Breast epithelium (tissue), 4 donors: Measurements from ENCODE around the gene SCAP. TPM values are rescaled to one million over a fixed set of nuclear protein-coding genes. Genes with fewer than 3 reads are reported as not detected.

Experiments used
- DNase-seq, 2 donors: peaks; one replicate each; pipeline ENCODE4 v3.0.0-alpha.2; 2019; ENCODE audit warnings: low spot score in 2 of 2
- H3K27ac ChIP-seq, 2 donors: fragments of 200-600 bp; sonication (generic) in 1 of 2; one replicate each; pipeline ENCODE4 v1.5.1; 2016 to 2019; ENCODE audit warnings: mild to moderate bottlenecking in 1 of 2
- H3K27me3 ChIP-seq, 2 donors: fragments of 200-600 bp; sonication (generic) in 1 of 2; one replicate each; pipeline versions ENCODE4 v1.5.1 to v1.6.0; 2017 to 2019; ENCODE audit warnings: control low read depth in 1 of 2, mild to moderate bottlenecking in 1 of 2
- H3K36me3 ChIP-seq: fragments of 200-600 bp; one replicate; pipeline ENCODE4 v1.5.1; 2019
- H3K4me1 ChIP-seq, 2 donors: fragments of 200-600 bp; sonication (generic); one replicate each; pipeline ENCODE4 v1.5.1; 2016 to 2019; ENCODE audit warnings: control low read depth in 1 of 2
- H3K4me3 ChIP-seq, 3 donors: fragments of 200-600 bp; sonication (generic); 1 replicate in 2 of 3; 2 replicates in 1 of 3; pipeline ENCODE4 v1.5.1; 2016 to 2019; ENCODE audit warnings: mild to moderate bottlenecking in 3 of 3, moderate library complexity in 2 of 3
- H3K9me3 ChIP-seq, 2 donors: fragments of 200-600 bp; sonication (generic) in 1 of 2; one replicate each; pipeline ENCODE4 v1.5.1; 2016 to 2019; ENCODE audit warnings: control low read depth in 1 of 2
- CTCF ChIP-seq, 3 donors: fragments of 450-650 bp; IDR thresholded peaks; one replicate each; pipeline ENCODE4 v1.5.1; 2016 to 2017; ENCODE audit warnings: antibody characterized with exemption in 3 of 3, mild to moderate bottlenecking in 3 of 3, moderate library complexity in 3 of 3
- POLR2A ChIP-seq: fragments of 450-650 bp; IDR thresholded peaks from one replicate; pipeline ENCODE4 v1.6.1; 2016; ENCODE audit warnings: antibody characterized with exemption, mild to moderate bottlenecking, moderate library complexity
- POLR2AphosphoS5 ChIP-seq, 3 donors: sonication (generic); formaldehyde crosslinking; IDR thresholded peaks; one replicate each; pipeline ENCODE4 v1.6.1; 2017; ENCODE audit warnings: antibody characterized with exemption in 3 of 3
- intact Hi-C: fragments of 100-400 bp; cut with DNase I; formaldehyde crosslinking; loops from one replicate; pipeline ENCODE4 v1.15.1; 2023; ENCODE audit warnings: low total_unique reads
- total RNA-seq, 3 donors: library from RNA; depleted of rRNA; stranded (reverse); fragments of >200 nt; gene quantifications; one replicate each; pipeline ENCODE4 v1.1.0, GENCODE V29; 2016

The SCAP gene
- total RNA-seq, 3 donors from 2014 or later: 54.7 to 78.0 (median 72.7) TPM

GRCh38 chr3:47422743-47423142, 53.0 kb downstream of the SCAP start:
- DNase-seq: no peak
- Histone ChIP-seq H3K27ac (no peak overlapping the region), H3K9me3 (no peaks in the 10 kb centered on the region), H3K4me1 (peaks cover 0 to 11% of the 10 kb centered on the region in 2 donors), H3K4me3 (no peak overlapping the region), H3K36me3 (no peaks in the 10 kb centered on the region), H3K27me3 (no peaks in the 10 kb centered on the region)
- intact Hi-C loops: no loop called here
- TF ChIP-seq POLR2A: no peak
- no peak for TF ChIP-seq POLR2AphosphoS5 (IDR thresholded peaks at IDR 0.05)
- no peak for TF ChIP-seq CTCF (IDR thresholded peaks at IDR 0.05)

GRCh38 chr3:47421741-47422649, 53.7 kb downstream of the SCAP start:
- no peaks in the 10 kb centered on the region for H3K27me3 ChIP-seq
- H3K4me3 ChIP-seq: peak overlapping the region in 1 of 3 donors; percentile 39
- peaks cover 0 to 11% of the 10 kb centered on the region in 2 donors for H3K4me1 ChIP-seq
- intact Hi-C loops: no loop called here
- H3K27ac ChIP-seq: peak overlapping the region; percentile 51 to 75
- H3K9me3 ChIP-seq: no peaks in the 10 kb centered on the region
- no peaks in the 10 kb centered on the region for H3K36me3 ChIP-seq
- no peak for DNase-seq
- no peak for TF ChIP-seq POLR2AphosphoS5 (IDR thresholded peaks at IDR 0.05)
- TF ChIP-seq CTCF (IDR thresholded peaks at IDR 0.05): no peak
- no peak for TF ChIP-seq POLR2A

- H3K4me3 ChIP-seq: peak overlapping the region in 1 of 3 donors; percentile 39
- intact Hi-C loops: no loop called here
- peaks cover 0 to 11% of the 10 kb centered on the region in 2 donors for H3K4me1 ChIP-seq
- no peaks in the 10 kb centered on the region for H3K27me3 ChIP-seq
- H3K9me3 ChIP-seq: no peaks in the 10 kb centered on the region
- H3K36me3 ChIP-seq: no peaks in the 10 kb centered on the region
- peak overlapping the region; percentile 51 to 75 for H3K27ac ChIP-seq
- peak; percentile 22 to 61 (median 40) for TF ChIP-seq POLR2AphosphoS5 (IDR thresholded peaks at IDR 0.05)
- no peak for TF ChIP-seq POLR2A
- TF ChIP-seq CTCF (IDR thresholded peaks at IDR 0.05): peak; percentile 90 to 96 (median 95)
- peak; percentile 84 to 89 for DNase-seq
Measured at GRCh38 chr3:47420511-47421484, 54.9 kb downstream of the SCAP start.

- Histone ChIP-seq H3K9me3 (no peaks in the 10 kb centered on the region), H3K27ac (peak overlapping the region in 1 of 2 donors; percentile 51), H3K4me1 (peaks cover 0 to 11% of the 10 kb centered on the region in 2 donors), H3K36me3 (no peaks in the 10 kb centered on the region), H3K27me3 (no peaks in the 10 kb centered on the region), H3K4me3 (no peak overlapping the region)
- intact Hi-C loops: no loop called here
- TF ChIP-seq POLR2AphosphoS5 (IDR thresholded peaks at IDR 0.05): no peak
- TF ChIP-seq POLR2A: no peak
- no peak for TF ChIP-seq CTCF (IDR thresholded peaks at IDR 0.05)
- no peak for DNase-seq
Measured at GRCh38 chr3:47420044-47420430, 55.7 kb downstream of the SCAP start.
